Measurements from ENCODE around the gene ZNF319. TPM values are rescaled to one million over a fixed set of nuclear protein-coding genes. Genes with fewer than 3 reads are reported as not detected.

The ZNF319 gene
- total and polyA plus RNA-seq, 10 of the 15 experiments (the other 5 are each of a cell fraction or from before 2014, with no cell fraction given): 0.29 to 7.4 (median 1.7) TPM

GRCh38 chr16:58010886-58011285, 10.4 kb upstream of the ZNF319 start (continued):
- TF ChIP-seq CHD2 (IDR thresholded peaks at IDR 0.05; ENCODE audit: borderline replicate concordance, low read depth, low read length) (no peak), SIX5 (IDR thresholded peaks at IDR 0.05; ENCODE audit: low read depth, low read length, severe bottlenecking) (no peak), KLF5 (IDR thresholded peaks at IDR 0.05; ENCODE audit: partially characterized antibody) (no peak)

- BruUV-seq (replicated peaks): no TSS peak
- peaks cover 11 to 12% of the 10 kb centered on the region in 2 experiments; a peak in 3 of 4 replicates for H3K36me3 ChIP-seq (ENCODE audit: control insufficient read depth in 2 of 2, insufficient read depth in 2 of 2, low read length in 1 of 2)
Measured at GRCh38 chr16:58009856-58010416, 9.5 kb upstream of the ZNF319 start.

More at GRCh38 chr16:58009856-58010416, 9.5 kb upstream of the ZNF319 start:
- Histone ChIP-seq H3K27ac (ENCODE audit: control insufficient read depth, insufficient read depth) (no peak overlapping the region), H4K20me1 (ENCODE audit: control insufficient read depth, insufficient read depth) (no peaks in the 10 kb centered on the region), H2AFZ (ENCODE audit: control insufficient read depth, low read depth, low read length) (no peak overlapping the region), H3K4me3 (no peak overlapping the region), H3K27me3 (replicated peaks in 1 of 2; ENCODE audit: control insufficient read depth in 2 of 2, insufficient read depth in 2 of 2, low read length in 1 of 2) (no peaks in the 10 kb centered on the region), H3K4me1 (ENCODE audit: control insufficient read depth, insufficient read depth, low read length) (no peaks in the 10 kb centered on the region), H3K4me2 (ENCODE audit: control insufficient read depth, insufficient read depth) (no peak overlapping the region), H3K9ac (ENCODE audit: control insufficient read depth, insufficient read depth, low read length) (no peak overlapping the region), H3K79me2 (ENCODE audit: control insufficient read depth, insufficient read depth, low read length) (no peaks in the 10 kb centered on the region), H3K9me3 (replicated peaks; ENCODE audit: control insufficient read depth, insufficient read depth, low read length) (no peaks in the 10 kb centered on the region; the same call in 2 of the 3 replicates)
- ChIA-PET SMC1A (ENCODE audit: uncharacterized antibody, unreplicated experiment) (interaction anchor here (1.9 kb wide), 1 partner anchor 112 kb away, joined by 5 read pairs; no protein-coding TSS in a partner anchor), CTCF (interaction anchor here (1.7 kb wide), 1 partner anchor 112 kb away, joined by 7 read pairs; no protein-coding TSS in a partner anchor), POLR2A (no interaction called here), RAD21 (ENCODE audit: unreplicated experiment) (no interaction called here)
- intact Hi-C loops (cut with micrococcal nuclease; ENCODE audit: unreplicated experiment): loop anchor here (5.0 kb wide), 1 partner anchor 433 kb away; no protein-coding TSS in a partner anchor
- 95% methylated on average over 11 of the region's 11 CpGs for WGBS (ENCODE audit: insufficient coverage, insufficient replicate concordance, low lambda C conversion rate, missing lambda C conversion rate)
- TF ChIP-seq STAT3 (IDR thresholded peaks at IDR 0.05; ENCODE audit: low read depth, low read length) (no peak), CUX1 (IDR thresholded peaks at IDR 0.05; ENCODE audit: insufficient replicate concordance, low read depth, low read length) (no peak), JUNB (IDR thresholded peaks at IDR 0.05) (no peak), POLR2A (IDR thresholded peaks at IDR 0.05; ENCODE audit: low read depth, low read length) (no peak), USF2 (IDR thresholded peaks at IDR 0.05; ENCODE audit: borderline replicate concordance, low read depth, low read length) (no peak), ZNF622 (IDR thresholded peaks at IDR 0.05) (no peak), ZSCAN29 (IDR thresholded peaks at IDR 0.05) (no peak)
- DNase-seq (ENCODE audit: low read depth, low spot score) (no peak), ATAC-seq (no peak), FAIRE-seq (no peak)
- in situ Hi-C loops (cut with MboI): loop anchor here (10.0 kb wide), 1 partner anchor 425 kb away; no protein-coding TSS in a partner anchor

All from GM12878 (cell line).